GM18526 (cell line): ENCODE results near the gene PRPF6.

Source experiments
- POLR2A ChIP-seq: IDR thresholded peaks from 3 replicates; pipeline ENCODE4 v1.6.1; 2011; ENCODE audit not compliant: insufficient read length; ENCODE audit errors: extremely low read depth

PRPF6 gene

DNA sequence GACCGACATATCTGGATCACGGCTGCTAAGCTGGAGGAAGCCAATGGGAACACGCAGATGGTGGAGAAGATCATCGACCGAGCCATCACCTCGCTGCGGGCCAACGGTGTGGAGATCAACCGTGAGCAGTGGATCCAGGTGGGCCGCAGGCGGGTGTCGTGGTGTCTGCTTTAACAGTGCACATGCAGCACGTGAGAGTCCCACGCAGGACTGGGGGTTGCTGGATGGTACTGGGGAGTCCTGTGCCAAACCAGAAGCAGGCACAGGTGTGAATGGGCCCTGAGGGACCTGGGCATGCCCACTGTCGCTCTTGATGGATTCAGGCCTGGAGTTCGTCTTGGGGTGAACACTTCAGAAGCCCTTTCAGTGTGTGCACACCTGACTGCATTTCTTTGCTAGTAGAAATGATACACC, 30.4 kb downstream of the PRPF6 start:
- no peak for TF ChIP-seq POLR2A

DNA sequence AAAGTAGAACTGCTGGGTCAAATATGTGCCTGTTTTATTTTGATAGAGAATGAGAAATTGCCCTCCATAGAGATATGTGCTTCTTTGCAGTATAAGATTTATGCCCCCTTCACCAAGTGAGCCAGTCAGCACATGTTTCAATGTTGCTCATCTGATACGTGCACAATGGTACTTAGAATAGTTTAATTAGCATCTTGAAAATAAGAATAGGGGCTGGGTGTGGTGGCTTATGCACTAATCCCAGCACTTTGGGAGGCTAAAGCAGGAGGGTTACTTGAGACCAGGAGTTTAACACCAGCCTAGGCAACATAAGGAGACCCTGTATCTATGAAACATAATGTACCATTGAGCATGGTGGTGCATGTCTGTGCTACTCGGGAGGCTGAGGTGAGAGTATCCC, 34.7 kb downstream of the PRPF6 start:
- no peak for TF ChIP-seq POLR2A

DNA sequence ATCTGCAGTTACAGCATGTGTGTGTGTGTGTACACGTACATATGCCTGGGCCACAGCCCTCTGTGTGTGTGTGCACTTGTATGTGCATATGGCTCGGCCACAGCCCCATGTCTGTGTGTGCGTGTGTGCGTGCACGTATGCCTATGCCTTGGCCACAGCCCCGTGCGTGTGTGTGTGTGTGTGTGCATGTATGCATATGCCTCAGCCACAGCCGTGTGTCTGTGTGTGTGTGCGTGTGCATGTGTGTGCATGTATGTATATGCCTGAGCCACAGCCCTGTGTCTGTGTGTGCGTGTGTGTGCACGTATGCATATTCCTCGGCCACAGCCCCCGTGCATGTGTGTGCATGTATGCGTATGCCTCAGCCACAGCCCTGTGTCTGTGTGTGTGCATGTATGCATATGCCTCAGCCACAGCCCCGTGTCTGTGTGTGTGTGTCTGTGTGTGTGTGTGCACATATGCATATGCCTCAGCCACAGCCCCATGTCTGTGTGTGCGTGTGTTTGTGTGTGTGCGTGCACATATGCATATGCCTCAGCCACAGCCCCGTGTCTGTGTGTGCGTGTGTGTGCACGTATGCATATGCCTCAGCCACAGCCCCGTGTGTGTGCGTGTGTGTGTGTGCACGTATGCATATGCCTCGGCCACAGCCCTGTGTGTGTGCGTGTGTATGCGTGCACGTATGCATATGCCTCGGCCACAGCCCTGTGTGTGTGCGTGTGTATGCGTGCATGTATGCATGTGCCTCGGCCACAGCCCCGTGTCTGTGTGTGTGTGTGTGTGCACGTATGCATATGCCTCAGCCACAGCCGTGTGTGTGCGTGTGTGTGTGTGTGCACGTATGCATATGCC, 40.4 kb downstream of the PRPF6 start:
- TF ChIP-seq POLR2A, result no peak

DNA sequence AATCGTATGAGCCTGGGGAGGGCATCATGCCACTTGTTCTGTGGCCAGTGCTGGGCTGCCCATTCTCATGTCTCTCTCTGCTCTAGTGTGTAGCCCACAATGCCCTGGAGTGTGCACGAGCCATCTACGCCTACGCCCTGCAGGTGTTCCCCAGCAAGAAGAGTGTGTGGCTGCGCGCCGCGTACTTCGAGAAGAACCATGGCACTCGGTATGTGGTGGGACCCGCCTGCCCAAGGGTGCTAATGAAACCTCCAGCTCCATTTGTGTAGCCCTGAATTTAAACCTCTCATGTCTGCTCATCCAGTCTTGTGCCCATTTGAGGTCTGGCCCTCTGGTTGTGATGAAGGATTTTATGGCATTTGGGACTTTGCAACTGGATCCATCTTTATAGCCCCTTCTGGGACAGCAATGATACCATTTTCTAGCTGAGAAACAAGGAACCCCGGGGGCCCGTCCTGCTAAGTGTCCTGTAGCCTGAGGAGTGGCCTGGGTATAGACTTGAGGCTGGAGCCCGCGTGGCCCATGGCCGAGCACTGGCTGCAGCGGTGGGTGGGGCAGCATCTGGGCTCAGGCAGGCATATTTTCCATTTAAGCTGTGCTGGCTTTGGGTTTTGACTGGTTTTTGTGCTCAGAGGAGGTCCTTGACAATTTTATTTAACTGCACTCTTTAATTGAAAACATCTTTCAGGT, 41.9 kb downstream of the PRPF6 start:
- TF ChIP-seq POLR2A, result no peak

DNA sequence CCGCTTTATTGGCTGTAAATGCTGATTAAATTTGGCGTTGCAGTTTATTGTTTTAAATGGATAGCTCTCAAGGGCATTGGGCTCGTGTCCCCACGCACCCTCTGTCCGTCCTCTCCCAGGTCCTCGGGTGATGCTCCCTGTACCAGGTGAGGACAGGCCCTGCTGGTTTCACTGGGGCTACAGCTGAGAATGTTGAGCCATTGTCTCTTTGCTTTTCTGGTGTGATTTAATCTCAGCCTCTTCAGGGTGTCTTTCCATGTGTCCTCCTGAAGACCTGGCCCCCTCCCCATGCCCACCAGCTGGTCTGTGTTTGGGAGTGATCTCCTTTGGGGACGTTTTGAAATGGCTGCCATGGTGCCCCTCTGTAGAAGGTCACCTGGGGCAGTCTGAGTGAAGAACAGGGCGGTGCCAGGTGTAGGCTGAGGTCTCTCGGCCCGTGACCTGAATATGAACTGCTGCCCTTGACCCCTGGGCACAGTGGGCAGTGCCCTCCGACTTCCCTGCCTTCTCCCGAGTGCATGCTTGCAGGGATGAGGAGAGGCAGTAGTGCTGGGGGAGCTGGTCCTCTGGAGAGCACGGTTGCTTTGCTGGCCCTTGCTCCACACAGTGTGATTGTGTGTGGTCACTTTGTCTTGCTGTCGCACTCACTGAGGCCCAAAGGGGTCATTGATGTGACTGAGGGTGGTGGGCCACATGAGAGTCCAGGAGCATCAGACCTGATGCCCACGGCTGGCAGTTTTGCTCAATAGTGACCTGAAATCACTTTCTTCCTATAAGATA, 42.6 kb downstream of the PRPF6 start:
- no peak for TF ChIP-seq POLR2A

DNA sequence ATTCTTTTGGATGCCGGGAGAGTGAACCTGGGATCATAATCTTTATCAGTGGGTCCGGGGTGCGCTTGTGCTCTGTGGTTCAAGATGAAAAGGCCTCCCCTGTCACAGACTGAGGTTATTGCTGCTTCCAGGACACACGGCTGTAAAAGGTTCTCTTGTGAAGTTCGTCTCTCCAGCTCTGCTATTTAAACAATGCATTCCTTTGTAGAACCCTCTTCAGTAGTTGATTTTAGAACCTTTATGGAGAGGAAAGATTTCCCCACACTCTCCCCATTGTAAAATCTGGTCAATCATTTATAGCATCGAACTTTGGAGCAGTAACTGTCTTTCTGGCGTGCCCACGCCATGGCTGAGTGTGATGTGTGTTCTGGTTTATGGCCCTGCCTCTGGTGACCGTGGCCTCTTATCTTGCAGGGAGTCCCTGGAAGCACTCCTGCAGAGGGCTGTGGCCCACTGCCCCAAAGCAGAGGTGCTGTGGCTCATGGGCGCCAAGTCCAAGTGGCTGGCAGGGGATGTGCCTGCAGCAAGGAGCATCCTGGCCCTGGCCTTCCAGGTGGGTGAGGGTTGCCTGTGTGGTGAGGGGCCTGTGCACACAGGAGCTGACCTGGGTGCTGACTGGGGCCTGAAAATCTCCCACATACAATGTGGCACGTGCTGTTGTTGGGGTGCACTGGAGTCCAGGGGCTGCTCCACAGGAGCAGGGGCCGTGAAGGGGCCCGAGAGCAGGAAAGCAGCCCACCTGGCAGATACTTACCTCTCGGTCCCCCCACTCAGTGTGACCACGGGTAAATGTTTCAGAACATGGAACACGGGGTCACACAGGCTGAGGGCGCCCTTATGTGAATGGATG, 43.4 kb downstream of the PRPF6 start:
- no peak for TF ChIP-seq POLR2A

DNA sequence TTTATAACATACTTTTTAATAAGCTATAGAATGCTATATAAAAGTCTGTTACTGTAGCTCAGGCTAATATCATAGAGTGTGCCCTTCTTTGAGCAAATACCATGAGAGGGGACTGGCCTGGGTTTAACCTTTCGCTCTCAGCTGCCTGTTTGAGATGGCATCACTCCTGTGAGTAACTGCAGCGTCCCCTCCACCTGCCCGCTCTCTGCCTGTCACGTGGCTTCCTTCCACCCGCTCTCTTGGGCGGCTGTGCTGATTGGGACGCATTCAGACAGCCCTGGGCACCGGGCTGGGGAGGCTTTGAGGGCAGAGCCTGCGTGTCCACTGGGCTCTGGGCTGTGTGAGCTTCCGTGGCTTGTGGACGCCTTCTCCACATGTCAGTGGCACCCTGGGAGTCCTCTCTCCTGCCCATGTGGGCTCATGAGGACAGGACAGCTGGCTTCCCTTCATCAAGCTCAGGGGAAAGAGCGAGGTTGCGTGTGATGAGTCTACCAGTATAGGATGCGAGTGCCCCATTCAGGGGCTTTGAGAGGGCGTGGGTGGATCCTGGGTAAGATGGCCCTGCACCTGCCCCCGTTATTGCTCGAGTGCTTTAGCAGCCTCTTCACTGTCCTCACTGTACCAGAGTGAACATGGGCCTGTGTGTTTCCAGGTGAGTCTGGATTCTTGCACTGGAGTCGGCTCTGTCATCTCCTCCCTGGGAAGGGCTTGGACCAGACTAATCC, 44.3 kb downstream of the PRPF6 start:
- TF ChIP-seq POLR2A, result no peak

DNA sequence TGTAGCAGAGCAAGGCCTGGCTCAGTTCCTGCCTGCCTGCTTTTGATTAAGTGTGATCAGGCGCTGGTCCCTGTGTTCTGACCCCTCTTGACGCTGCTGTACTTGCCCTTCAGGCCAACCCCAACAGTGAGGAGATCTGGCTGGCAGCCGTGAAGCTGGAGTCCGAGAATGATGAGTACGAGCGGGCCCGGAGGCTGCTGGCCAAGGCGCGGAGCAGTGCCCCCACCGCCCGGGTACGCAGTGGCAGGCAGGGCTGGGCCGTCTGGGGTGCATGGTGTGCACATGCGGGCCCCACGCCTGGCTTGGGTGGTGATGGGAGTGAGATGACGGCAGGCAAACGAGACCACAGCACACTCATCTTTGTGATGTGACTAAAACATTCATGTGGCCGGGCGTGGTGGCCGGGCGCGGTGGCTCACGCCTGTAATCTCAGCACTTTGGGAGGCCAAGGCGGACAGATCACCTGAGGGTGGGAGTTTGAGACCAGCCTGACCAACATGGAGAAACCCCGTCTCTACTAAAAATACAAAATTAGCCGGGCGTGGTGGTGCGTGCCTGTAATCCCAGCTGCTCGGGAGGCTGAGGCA, 45.0 kb downstream of the PRPF6 start:
- no peak for TF ChIP-seq POLR2A

DNA sequence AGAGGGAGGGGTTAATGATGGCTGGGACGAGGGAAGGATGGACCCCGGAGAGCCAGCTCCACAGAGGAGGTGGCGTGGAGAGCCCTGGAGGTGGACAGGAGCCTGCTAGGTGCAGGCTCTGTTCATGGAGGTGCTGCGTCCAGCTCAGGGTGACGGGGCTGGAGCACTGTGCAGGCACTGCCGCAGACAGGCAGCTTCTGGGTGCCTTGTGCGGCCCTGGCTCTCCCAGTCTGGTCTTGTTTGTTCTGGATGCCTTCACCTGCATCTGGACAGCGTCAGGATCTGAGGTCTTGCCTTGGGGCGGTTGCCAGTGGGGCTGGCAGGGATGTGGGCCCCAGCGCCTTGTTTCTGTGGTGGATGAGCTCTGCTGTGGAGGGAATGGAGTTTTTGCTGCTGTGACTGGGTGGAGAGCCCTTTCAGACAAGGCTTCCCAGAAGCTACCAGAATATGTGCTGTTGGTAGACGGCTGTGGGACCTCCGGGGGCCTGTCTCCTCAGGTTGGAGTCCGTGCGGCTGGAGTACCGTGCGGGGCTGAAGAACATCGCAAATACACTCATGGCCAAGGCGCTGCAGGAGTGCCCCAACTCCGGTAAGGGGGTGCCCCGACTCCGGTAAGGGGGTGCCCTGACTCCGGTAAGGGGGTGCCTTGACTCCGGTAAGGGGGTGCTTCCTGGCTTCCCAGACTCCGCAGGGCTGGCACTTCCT, 47.2 kb downstream of the PRPF6 start:
- TF ChIP-seq POLR2A, result no peak

DNA sequence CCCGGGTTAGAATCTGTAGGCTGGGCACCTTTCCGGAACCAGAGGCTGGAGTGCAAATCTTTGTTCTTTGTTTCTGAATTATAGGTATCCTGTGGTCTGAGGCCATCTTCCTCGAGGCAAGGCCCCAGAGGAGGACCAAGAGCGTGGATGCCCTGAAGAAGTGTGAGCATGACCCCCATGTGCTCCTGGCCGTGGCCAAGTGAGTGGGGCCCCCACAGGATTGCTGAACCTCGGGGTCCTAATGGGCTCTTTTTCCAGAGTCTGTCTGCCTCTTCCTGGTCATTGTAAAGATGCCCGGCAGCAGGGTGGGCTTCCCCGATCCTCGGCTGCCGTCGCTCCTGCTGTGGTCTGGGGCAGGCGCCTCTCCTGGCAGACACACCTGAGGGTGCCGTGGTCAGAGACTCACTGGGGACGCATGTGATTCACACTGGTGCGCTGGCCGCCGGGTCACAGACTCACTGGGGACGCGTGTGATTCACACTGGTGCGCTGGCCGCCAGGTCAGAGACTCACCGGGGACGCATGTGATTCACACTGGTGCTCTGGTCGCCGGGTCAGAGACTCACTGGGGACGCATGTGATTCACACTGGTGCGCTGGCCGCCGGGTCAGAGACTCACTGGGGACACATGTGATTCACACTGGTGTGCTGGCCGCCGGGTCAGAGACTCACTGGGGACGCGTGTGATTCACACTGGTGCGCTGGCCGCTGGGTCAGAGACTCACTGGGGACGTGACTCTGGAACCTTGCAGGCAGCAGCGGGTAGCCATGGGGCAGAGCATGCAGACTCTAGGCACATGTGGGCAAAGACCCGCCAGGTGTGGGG, 48.6 kb downstream of the PRPF6 start:
- TF ChIP-seq POLR2A, result no peak

DNA sequence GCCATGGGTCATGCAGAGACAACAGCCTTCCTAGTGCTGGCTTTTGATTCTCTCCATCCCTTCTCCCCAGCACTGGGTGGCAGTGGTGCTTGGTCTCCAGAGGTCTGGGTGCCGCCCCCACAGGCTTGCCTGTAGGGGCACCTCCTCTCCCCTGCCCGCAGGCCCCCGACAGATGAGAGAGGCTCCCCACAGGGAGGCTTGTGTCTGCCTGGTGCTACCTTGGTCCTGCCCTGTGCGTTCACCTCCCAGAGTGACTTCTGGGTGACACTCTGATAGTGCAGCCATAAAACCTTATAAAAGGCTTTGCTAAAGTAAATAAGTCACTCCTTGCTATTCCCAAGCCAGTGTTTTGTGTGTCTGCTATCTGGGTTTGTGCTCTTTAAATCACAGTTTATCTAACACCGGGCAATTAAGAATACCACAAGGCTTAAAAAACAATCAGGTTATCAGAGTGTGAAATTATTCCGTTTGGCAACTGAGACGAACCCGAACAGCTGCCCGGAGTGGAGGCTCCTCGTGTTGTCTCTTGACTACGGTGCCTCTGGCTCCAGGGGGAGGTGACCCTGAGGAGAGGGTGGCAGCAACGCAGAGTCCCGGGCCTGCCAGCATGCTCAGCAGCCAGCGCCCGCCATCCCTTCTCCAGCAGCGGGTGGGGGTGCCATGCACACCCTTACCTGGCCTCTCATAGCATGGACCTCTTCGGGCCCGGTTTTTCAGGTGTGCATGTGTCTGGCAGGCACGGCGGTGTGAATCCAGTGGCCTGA, 49.6 kb downstream of the PRPF6 start:
- TF ChIP-seq POLR2A, result no peak

DNA sequence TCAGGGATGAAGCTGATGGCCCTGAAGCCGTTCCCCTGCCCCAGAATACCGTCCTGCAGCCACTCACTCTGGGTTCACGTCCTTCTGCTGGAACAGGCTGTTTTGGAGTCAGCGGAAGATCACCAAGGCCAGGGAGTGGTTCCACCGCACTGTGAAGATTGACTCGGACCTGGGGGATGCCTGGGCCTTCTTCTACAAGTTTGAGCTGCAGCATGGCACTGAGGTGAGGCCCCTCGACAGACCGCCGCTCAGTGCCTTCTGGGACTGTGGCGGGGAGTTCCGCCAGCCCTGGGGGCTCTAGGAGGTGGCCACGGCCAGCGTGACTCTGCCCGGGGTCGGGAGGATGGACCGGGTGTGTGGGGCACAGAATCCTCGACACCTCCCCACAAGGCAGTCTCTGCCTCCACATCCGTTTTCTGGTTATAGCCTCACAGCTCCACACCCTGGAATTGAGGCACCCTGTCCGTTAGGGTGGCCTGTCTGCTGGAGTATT, 50.9 kb downstream of the PRPF6 start:
- no peak for TF ChIP-seq POLR2A
